Measurements from ENCODE around the gene LTB4R2.

The LTB4R2 gene

GRCh38 chr14:24309538-24310264 is at the start of gene LTB4R2:
Gene LTB4R2 (plus strand): TSS chr14:24310140. CDS start chr14:24310665, 525 bp downstream.
- Histone ChIP-seq H3K27ac (ENCODE audit: extremely low read depth, low read depth, low read length) (no peak within 1 kb of the TSS), H3K4me1 (ENCODE audit: control insufficient read depth, insufficient read depth, low read length) (no peaks in the 10 kb centered on the region), H3K4me3 (ENCODE audit: low read depth, low read length) (no peak within 1 kb of the TSS), H3K9me3 (ENCODE audit: control insufficient read depth, insufficient read depth, low read depth, low read length) (no peaks in the 10 kb centered on the region), H3K36me3 (ENCODE audit: control insufficient read depth in 2 of 2, insufficient read depth in 1 of 2, low read length in 2 of 2) (peaks cover 10 to 77% of the 10 kb centered on the region in 2 experiments)
- POLR2A ChIA-PET, result interaction anchor here (2.2 to 2.7 kb wide), 2 partner anchors 39 to 67 kb away, joined by 9 to 15 read pairs; partner anchors contain the start of genes RABGGTA and TINF2
- TF ChIP-seq ZNF549 (tag by site-specific recombination; IDR thresholded peaks at IDR 0.05), result no peak
- no peak for TF ChIP-seq ZNF202 (tag by site-specific recombination; IDR thresholded peaks at IDR 0.05; ENCODE audit: borderline replicate concordance)
- no peak for TF ChIP-seq ZXDB (tag by site-specific recombination; IDR thresholded peaks at IDR 0.05)
- no peak for TF ChIP-seq ZNF792 (tag by site-specific recombination; IDR thresholded peaks at IDR 0.05)
- no peak for TF ChIP-seq ZNF610 (tag by site-specific recombination; IDR thresholded peaks at IDR 0.05; ENCODE audit: borderline replicate concordance)
- TF ChIP-seq ZNF513 (tag by site-specific recombination; IDR thresholded peaks at IDR 0.05), result no peak
- no peak for TF ChIP-seq TRIM28 (IDR thresholded peaks at IDR 0.05; ENCODE audit: borderline replicate concordance, low read length)
- CTCF ChIA-PET, result interaction anchor here (0.5 to 5.1 kb wide), 12 partner anchors 11 to 826 kb away, joined by 3 to 70 read pairs (median 3); partner anchors contain the start of genes CBLN3, DHRS1, KHNYN and MDP1

- CTCF ChIA-PET, result no interaction called here
- TF ChIP-seq ZBTB10 (tag by site-specific recombination; IDR thresholded peaks at IDR 0.05) (no peak), ZNF248 (tag by site-specific recombination; IDR thresholded peaks at IDR 0.05) (no peak), ZNF398 (tag by site-specific recombination; IDR thresholded peaks at IDR 0.05) (no peak), OSR2 (tag by site-specific recombination; IDR thresholded peaks at IDR 0.05) (no peak), ZNF658 (tag by site-specific recombination; IDR thresholded peaks at IDR 0.05) (no peak), MEIS1 (CRISPR knock-in tag; IDR thresholded peaks at IDR 0.05; ENCODE audit: borderline replicate concordance) (no peak), ZBTB49 (tag by site-specific recombination; IDR thresholded peaks at IDR 0.05; ENCODE audit: low read depth) (no peak)
- no peaks in the 10 kb centered on the region for H3K9me3 ChIP-seq (ENCODE audit: control insufficient read depth, insufficient read depth, low read depth, low read length)
- H3K4me1 ChIP-seq (ENCODE audit: control insufficient read depth, insufficient read depth, low read length), result no peaks in the 10 kb centered on the region
- no peak overlapping the region for H3K27ac ChIP-seq (ENCODE audit: extremely low read depth, low read depth, low read length)
- POLR2A ChIA-PET, result interaction anchor here (3.6 kb wide), 1 partner anchor 10 kb away, joined by 16 read pairs; the partner anchor contains the start of gene RABGGTA
- no peak overlapping the region for H3K4me3 ChIP-seq (ENCODE audit: low read depth, low read length)
- H3K36me3 ChIP-seq (ENCODE audit: control insufficient read depth in 2 of 2, insufficient read depth in 1 of 2, low read length in 2 of 2), result peaks cover 0 to 6% of the 10 kb centered on the region in 2 experiments; a peak in 1 of 3 replicates
These were observed 49.2 kb upstream of the LTB4R2 start for GRCh38 chr14:24260780-24261157.
